GM18873 (cell line): Measurements from ENCODE around the gene MEGF10.
"Not testable (repeated sequence)": the region's sequence is repeated elsewhere in the genome, so short reads cannot be mapped to it uniquely, and the experiment has no call there.

Experiments used
- ATAC-seq: cut with Tn5 transposase; IDR thresholded peaks from one replicate; pipeline ENCODE4 v1.9.1; 2021; ENCODE audit warnings: mild to moderate bottlenecking, moderate library complexity, moderate number of reproducible peaks; ENCODE audit not compliant: unreplicated experiment, low FRiP score

MEGF10 gene

GRCh38 chr5:127290019-127290945, at the start of gene MEGF10:
Gene MEGF10, plus strand, starts transcription at chr5:127290796. Its CDS starts 40,513 bp downstream, at chr5:127331309.
- no peak for ATAC-seq

GRCh38 chr5:127243011-127243410, 47.6 kb upstream of the MEGF10 start:
- ATAC-seq = no peak

GRCh38 chr5:127254729-127255284, 35.8 kb upstream of the MEGF10 start:
- no peak for ATAC-seq

GRCh38 chr5:127256886-127257597, 33.6 kb upstream of the MEGF10 start:
- no peak for ATAC-seq

- no peak for ATAC-seq
Observed at GRCh38 chr5:127260686-127261085, 29.9 kb upstream of the MEGF10 start.

- not testable (repeated sequence) for ATAC-seq
Observed at GRCh38 chr5:127265473-127265872, 25.1 kb upstream of the MEGF10 start.

GRCh38 chr5:127268342-127268741, 22.3 kb upstream of the MEGF10 start:
- not testable (repeated sequence) for ATAC-seq

DNA sequence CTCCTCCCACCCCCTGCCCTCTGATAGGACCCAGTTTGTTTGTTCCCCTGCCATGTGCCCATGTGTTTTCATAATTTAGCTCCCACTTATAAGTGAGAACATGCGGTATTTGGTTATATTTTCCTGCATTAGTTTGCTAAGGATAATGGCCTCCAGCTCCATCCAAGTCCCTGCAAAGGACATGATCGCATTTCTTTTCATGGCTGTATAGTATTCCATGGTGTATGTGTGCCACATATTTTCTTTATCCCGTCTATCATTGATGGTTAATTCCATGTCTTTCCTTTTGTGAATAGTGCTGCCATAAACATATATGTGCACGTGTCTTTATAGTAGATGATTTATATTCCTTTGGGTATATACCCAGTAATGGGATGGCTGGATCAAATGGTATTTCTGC, 19.9 kb upstream of the MEGF10 start:
- ATAC-seq = not testable (repeated sequence)

DNA sequence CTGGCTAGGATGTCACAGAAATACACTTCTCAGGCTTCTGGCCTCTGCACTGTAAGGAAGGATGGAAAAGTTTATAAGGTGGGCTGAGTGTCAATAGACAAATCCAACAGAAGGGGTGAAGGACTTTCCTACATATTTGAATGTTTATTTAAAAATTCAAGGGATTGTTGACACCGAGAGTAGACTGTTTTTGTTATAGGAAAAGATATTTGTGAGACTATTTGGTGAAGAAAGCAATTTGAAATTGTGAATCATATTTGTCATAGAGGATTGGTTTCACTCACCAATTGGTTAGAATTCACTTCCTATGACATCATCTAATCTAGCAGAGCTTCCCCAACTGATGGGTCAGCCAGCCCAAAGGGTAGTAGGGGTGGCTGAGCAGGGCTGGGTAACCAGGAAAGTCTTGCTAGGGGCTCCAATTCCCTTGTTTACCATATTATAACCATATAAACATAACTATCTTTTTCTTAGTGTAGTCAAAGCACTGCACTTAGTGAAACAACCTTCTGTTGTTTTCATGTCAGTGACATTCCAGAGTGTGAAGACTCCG, 14.9 kb upstream of the MEGF10 start:
- ATAC-seq = no peak

- ATAC-seq = no peak
Observed at GRCh38 chr5:127280491-127281220, 9.9 kb upstream of the MEGF10 start.

DNA sequence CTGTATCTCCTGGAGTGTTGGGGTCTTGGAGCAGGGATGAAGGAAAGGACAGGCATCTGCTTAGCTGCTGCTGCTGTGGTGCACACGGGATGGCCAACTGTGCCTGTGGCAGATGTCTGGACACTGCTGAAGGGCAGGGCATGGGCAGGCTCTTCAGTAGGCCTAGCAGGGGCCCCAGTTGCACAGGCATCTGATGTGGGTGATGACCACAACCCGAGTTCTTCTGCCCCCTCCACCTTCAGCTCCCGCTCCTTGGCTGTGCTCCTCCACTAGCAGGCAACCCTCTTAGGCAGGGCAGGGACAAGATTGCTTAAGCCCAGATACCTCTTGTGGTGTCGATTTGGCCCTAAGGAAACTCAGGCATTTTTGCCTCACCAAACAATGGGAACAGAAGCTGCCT, 9.0 kb upstream of the MEGF10 start:
- no peak for ATAC-seq

DNA sequence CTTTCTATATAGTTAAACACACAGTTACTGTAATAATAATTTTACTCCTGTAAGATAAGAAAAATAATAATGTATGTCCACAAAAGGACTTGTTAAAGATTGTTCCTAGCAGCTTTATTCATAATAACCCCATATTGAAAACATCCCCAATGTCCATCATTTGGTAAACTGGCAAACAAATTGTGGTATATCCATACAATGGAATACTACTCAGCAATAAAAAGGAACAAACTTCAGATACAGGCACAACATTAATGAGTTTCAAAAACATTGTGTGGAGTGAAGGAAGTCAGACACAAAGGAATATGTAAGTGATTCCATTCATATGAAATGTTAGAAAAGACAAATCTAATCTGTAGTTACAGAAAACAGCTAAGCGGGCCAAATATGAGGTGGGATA, 1.9 kb upstream of the MEGF10 start:
- no peak for ATAC-seq

DNA sequence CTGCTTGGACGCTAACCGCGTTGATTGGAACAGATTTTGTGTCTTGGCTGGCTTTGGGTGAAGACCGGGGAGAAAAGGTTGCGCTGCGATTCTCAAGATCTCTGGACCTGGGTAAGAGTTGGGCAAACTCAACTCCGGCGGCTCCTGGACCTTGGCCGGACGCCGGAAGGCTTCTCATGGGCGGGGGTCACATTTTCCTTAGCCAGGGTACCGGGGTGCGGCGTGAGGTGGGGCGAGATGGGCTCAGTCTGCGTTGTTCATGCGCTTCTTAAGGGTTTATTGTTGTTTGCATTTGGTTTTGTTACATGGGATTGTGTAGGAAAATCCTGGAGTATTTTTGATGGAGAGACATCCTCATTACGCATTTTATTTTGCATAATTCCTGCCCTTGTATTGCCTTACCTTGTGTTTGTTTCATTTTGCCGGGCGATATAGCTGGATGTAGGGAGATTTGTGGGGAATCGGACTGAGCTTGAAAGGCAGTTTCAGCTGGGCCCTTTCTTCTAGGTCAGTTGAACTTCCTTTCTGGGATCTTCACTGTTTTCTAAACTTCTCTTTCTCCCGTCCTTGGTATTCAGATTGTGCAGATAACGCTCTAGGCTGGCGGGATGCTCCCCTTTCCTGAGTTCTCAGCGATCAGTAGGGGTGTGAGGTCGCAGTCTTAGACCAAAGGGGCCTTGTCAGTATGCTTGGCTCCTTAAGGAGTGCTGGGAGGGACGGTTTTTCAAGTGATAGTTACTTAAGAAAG, 524 bp downstream of the MEGF10 start:
- no peak for ATAC-seq

DNA sequence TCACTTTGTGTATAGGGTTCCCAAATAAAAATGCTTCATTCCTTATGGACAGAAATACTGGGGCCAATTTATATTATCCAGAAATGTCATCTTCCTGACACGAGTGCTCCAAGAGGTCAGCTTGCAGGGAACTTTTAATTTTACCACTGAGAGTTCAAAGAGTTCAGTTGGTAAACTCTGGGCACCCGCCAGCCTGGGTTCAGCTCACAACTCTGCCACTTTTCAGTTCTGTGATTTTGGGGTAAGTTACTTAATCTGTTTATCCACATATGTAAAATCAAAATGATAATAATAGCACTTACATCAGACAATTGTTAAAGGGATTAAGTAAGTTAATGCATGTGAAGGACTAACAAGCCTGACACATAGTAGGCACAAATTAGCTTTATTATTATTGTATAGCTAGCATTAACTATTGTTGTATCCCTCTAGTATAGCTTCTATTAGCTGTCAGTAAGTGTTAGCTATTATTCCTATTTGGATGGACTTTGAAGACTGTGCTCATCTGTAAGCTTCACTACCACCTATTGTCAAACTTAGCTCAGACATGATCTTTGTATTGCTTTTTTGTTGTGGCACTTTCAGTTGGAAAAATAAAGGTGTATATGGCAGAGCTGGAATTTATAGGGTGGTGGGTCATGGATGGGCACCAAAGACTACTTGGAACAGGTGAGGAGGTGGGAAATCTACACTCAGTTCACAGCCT, 1.6 kb downstream of the MEGF10 start:
- no peak for ATAC-seq

DNA sequence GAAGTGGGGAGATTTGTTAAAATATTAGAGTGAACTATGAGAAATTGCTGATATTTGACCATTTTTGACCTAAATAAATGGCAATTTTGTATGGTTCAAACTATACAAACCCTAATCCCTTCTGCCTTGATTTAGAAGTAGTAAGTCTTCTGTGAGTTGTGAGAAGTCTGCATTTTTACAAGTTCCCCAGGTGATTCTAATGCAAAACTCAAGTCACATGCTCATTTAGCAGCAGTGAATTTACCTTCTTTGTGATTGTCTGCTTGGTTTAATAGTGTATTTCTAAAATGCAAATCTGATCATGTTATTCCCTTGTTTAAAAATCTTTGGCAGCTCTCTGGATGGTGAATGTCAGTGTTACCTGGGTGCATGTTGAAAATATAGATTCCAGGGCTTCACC, 2.8 kb downstream of the MEGF10 start:
- ATAC-seq = no peak

DNA sequence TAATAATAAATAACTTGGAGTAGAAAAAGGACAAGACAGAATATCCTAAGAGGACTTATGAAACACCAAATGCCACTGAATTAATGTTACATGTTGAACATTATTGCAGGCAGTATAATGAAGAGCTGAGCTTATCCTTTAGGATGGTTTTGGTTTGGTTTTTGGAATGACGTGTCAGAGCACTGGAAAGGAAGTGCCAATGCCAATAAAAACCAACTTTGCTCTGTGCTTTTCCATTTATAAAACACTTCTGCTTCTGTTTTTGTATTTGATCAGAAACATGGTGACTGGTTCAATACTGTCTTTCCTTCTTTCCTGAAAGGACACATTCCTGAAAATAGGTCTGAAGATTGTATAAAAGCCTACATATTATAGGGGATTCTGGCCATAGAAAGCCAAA, 4.2 kb downstream of the MEGF10 start:
- no peak for ATAC-seq

DNA sequence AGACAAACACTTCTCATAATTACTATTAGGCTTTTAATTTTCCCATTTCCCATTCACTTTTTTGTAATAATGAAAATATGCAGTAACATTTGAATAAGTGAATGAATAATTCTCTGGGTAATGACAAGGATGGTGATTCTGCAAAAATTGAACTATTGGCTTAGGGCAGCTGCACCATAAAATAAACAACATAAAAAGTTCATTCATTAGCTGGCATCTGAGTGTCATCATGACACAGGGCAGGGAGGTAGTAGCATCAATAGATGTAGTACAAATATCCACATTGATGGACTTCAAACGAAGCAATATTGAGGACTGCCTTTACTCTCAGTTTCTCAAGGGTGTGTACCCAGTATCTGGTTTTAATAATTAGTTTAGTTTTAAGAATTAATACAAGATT, 4.9 kb downstream of the MEGF10 start:
- no peak for ATAC-seq

DNA sequence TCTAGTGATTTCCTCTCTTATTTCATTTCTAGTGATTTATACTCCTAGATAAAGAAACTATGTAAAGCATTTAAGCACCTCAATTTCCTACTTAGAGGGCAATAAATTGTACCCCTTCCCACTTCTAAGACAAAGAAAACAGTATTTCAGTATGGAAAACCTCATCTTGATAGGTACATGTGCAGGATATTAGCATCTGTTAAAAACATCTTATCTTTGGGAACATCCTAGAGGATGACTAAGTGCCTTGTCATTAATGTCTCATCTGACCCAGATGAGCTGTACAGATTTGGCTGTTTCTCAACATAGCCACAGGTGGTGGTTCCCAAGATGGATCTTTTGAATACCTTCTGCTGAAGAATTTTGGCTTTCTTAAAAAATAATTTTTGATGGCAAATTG, 5.7 kb downstream of the MEGF10 start:
- no peak for ATAC-seq

- ATAC-seq = not testable (repeated sequence)
Observed at GRCh38 chr5:127296894-127297293, 6.3 kb downstream of the MEGF10 start.
